Heart left ventricle (tissue), 13 donors: Measurements from ENCODE around the gene EMD.

Experiments used
- CTCF ChIP-seq, 12 donors: fragments of 200-600 bp; sonication (generic) in 4 of 12; IDR thresholded peaks; one replicate each; pipeline versions ENCODE4 v1.5.0 to v1.8.0; 2018 to 2022; ENCODE audit warnings: antibody characterized with exemption in 12 of 12, mild to moderate bottlenecking in 5 of 12
- POLR2A ChIP-seq, 2 donors: fragments of 450-650 bp; IDR thresholded peaks; one replicate each; pipeline ENCODE4 v1.6.1; 2017; ENCODE audit warnings: antibody characterized with exemption in 2 of 2, mild to moderate bottlenecking in 2 of 2, moderate library complexity in 2 of 2
- donor health status: ischemic (EF 13 %, LVEDD 7.1; RV severe dilation, severe dysfunction).
- donor health status: DM: no; HTN: yes; CAD: no.
- donor health status: DM: no; HTN: no; CAD: no.
- donor health status: ischemic (EF 25% LVEDD 6.9; RV normal size, moderate dysfunction).
- donor health status: ischemic (EF 25% LVEDD 5.7; RV mildly dilated, moderate dysfunction).
- donor health status: ischemic (EF 35%, LVEDD 5.7; RV mildly dilated, moderate dysfunction).
- donor health status: nonischemic (EF 11% LVEDD 7.7; RV severe dilation, severe dysfunction).
- donor health status: DM: yes; HTN: yes; CAD: no.
- donor health status: PGD.
- donor health status: ischemic (EF 29% LVEDD 5.4; RV normal size, mild dysfunction).
- donor health status: nonischemic (EF 23%, LVEDD 6.1; RV moderate dilation, normal function).

- TF ChIP-seq CTCF (IDR thresholded peaks at IDR 0.05) (no peak), POLR2A (IDR thresholded peaks at IDR 0.05) (no peak)
Observed at GRCh38 chrX:154357205-154357604, 21.9 kb upstream of the EMD start.
